ENCODE results near the gene CHST10.

DNA sequence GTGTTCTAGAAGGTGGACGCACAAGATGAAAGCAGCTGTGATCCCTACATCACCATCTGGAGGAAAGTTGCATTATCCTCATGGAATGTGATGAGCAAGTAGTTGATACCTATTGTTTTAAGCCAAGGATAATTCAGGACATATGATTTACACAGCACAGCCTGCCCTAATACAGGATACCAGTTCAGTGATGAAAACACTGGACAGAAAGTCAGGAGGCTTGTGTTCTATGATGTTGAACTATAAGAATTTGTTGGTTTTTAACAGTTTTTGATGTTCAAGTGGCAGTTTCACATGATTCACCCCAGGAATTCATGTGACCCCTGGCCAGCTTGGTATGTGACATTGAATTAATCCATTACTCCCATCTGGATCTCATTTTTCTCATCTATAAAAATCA lies 6.2 kb upstream of the CHST10 start:
- TF ChIP-seq EP300 (IDR thresholded peaks at IDR 0.05; ENCODE audit: borderline replicate concordance in 1 of 2, control insufficient read depth in 1 of 2, low read depth in 2 of 2, low read length in 2 of 2) (no peak), ZZZ3 (IDR thresholded peaks at IDR 0.05; ENCODE audit: control insufficient read depth, insufficient read length, low read depth) (no peak), EZH2 (IDR thresholded peaks at IDR 0.05; ENCODE audit: borderline replicate concordance, control insufficient read depth, low read depth, low read length) (no peak), FOXK2 (IDR thresholded peaks at IDR 0.05) (no peak), ELK1 (IDR thresholded peaks at IDR 0.05; ENCODE audit: low read depth, low read length) (no peak), ZNF274 (IDR thresholded peaks at IDR 0.05; ENCODE audit: insufficient read depth, insufficient read length) (no peak), SUZ12 (IDR thresholded peaks at IDR 0.05; ENCODE audit: unreplicated experiment) (no peak), MXI1 (IDR thresholded peaks at IDR 0.05; ENCODE audit: low read depth, low read length) (no peak), PBX3 (IDR thresholded peaks at IDR 0.05; ENCODE audit: insufficient replicate concordance, low read depth, low read length) (no peak), BCL3 (IDR thresholded peaks at IDR 0.05; ENCODE audit: borderline replicate concordance, insufficient read depth, low read depth, low read length, poor library complexity, severe bottlenecking) (no peak), ZSCAN29 (IDR thresholded peaks at IDR 0.05) (no peak), RB1 (IDR thresholded peaks at IDR 0.05; ENCODE audit: borderline replicate concordance) (no peak), SIN3A (IDR thresholded peaks at IDR 0.05; ENCODE audit: low read depth, low read length) (no peak)
- TF ChIP-seq, protein P1, sequence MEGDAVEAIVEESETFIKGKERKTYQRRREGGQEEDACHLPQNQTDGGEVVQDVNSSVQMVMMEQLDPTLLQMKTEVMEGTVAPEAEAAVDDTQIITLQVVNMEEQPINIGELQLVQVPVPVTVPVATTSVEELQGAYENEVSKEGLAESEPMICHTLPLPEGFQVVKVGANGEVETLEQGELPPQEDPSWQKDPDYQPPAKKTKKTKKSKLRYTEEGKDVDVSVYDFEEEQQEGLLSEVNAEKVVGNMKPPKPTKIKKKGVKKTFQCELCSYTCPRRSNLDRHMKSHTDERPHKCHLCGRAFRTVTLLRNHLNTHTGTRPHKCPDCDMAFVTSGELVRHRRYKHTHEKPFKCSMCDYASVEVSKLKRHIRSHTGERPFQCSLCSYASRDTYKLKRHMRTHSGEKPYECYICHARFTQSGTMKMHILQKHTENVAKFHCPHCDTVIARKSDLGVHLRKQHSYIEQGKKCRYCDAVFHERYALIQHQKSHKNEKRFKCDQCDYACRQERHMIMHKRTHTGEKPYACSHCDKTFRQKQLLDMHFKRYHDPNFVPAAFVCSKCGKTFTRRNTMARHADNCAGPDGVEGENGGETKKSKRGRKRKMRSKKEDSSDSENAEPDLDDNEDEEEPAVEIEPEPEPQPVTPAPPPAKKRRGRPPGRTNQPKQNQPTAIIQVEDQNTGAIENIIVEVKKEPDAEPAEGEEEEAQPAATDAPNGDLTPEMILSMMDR (IDR thresholded peaks at IDR 0.05 in 2 of 3, conservative IDR thresholded peaks at IDR 0.05 in 1 of 3; ENCODE audit: control insufficient read depth in 2 of 3, extremely low read depth in 1 of 3, insufficient read depth in 1 of 3, low read depth in 3 of 3, low read length in 3 of 3), result no peak

Measured in GM12878 (cell line).